Muscle of leg (tissue), 16 donors: ENCODE measurements around the gene ZEB2. TPM values are rescaled to one million over a fixed set of nuclear protein-coding genes. Genes with fewer than 3 reads are reported as not detected.
A peak's percentile ranks its signal among the peaks of the same experiment; 100 is the strongest.

Experiments used
- DNase-seq: peaks from one replicate; pipeline ENCODE4 v3.0.0; 2013
- H3K27ac ChIP-seq: one replicate; pipeline ENCODE4 v1.5.1; 2013; ENCODE audit warnings: mild to moderate bottlenecking, low read length, control low read depth
- H3K27me3 ChIP-seq: one replicate; pipeline ENCODE4 v1.6.1; 2013; ENCODE audit warnings: low read length; ENCODE audit not compliant: control insufficient read depth, insufficient read depth
- H3K36me3 ChIP-seq: one replicate; pipeline ENCODE4 v1.6.1; 2013; ENCODE audit warnings: low read length; ENCODE audit not compliant: control insufficient read depth, insufficient read depth
- H3K4me1 ChIP-seq: one replicate; pipeline ENCODE4 v1.6.1; 2013; ENCODE audit warnings: low read length; ENCODE audit not compliant: control insufficient read depth, insufficient read depth
- H3K4me3 ChIP-seq: one replicate; pipeline ENCODE4 v1.5.1; 2013; ENCODE audit warnings: low read length, control low read depth
- H3K9me3 ChIP-seq: replicated peaks from 2 replicates; pipeline ENCODE4 v1.6.1; 2013; ENCODE audit warnings: low read depth, low read length; ENCODE audit not compliant: control insufficient read depth
- WGBS: methylation state at CpG from one replicate; pipeline ENCODE4 v1.1.5; 2013; ENCODE audit warnings: missing lambda C conversion rate; ENCODE audit not compliant: insufficient coverage; 5-methylcytosine and 5-hydroxymethylcytosine counted together
- long read RNA-seq, 11 donors: transcript quantifications; one replicate each; lab custom pipeline, GENCODE V29; 2026
- polyA plus RNA-seq, 8 donors: library from polyadenylated mRNA; unstranded; fragments of 120-200 nt; gene quantifications; one replicate each; pipeline versions ENCODE4 v1.2.1 to v1.2.3, GENCODE V29; 2013; ENCODE audit warnings: inconsistent platforms in 1 of 8, low replicate concordance in 1 of 8; ENCODE audit not compliant: insufficient read length in 8 of 8, insufficient read depth in 1 of 8
- total RNA-seq: library from RNA; stranded (reverse); fragments of 120-200 nt; gene quantifications from one replicate; pipeline ENCODE4 v1.2.4, GENCODE V29; 2013

The ZEB2 gene
- total RNA-seq (114 TPM), polyA plus RNA-seq (100 to 1,000 TPM in 7 of 8 donors, 10 to 100 TPM in 1; 90.0 to 163 (median 121) TPM)
- long read RNA-seq, donor 1, full-length matches to known transcripts = 9 of 9 reads
- long read RNA-seq, donor 1, partial matches to known transcripts = 0 of 9 reads
- long read RNA-seq, donor 1, other reads (novel, unspliced or antisense) = 0 of 9 reads
- long read RNA-seq, donor 2, full-length matches to known transcripts = 2 of 2 reads
- long read RNA-seq, donor 2, partial matches to known transcripts = 0 of 2 reads
- long read RNA-seq, donor 2, other reads (novel, unspliced or antisense) = 0 of 2 reads
- long read RNA-seq, donor 3, full-length matches to known transcripts = 5 of 52 reads
- long read RNA-seq, donor 3, partial matches to known transcripts = 47 of 52 reads
- long read RNA-seq, donor 3, other reads (novel, unspliced or antisense) = 0 of 52 reads
- long read RNA-seq, donor 4, full-length matches to known transcripts = 6 of 15 reads
- long read RNA-seq, donor 4, partial matches to known transcripts = 9 of 15 reads
- long read RNA-seq, donor 4, other reads (novel, unspliced or antisense) = 0 of 15 reads
- long read RNA-seq, donor 5, full-length matches to known transcripts = 27 of 113 reads
- long read RNA-seq, donor 5, partial matches to known transcripts = 86 of 113 reads
- long read RNA-seq, donor 5, other reads (novel, unspliced or antisense) = 0 of 113 reads
- long read RNA-seq, donor 6, full-length matches to known transcripts = 11 of 26 reads
- long read RNA-seq, donor 6, partial matches to known transcripts = 15 of 26 reads
- long read RNA-seq, donor 6, other reads (novel, unspliced or antisense) = 0 of 26 reads
- long read RNA-seq, donor 7, full-length matches to known transcripts = 9 of 15 reads
- long read RNA-seq, donor 7, partial matches to known transcripts = 6 of 15 reads
- long read RNA-seq, donor 7, other reads (novel, unspliced or antisense) = 0 of 15 reads
- long read RNA-seq, donor 8, full-length matches to known transcripts = 12 of 19 reads
- long read RNA-seq, donor 8, partial matches to known transcripts = 7 of 19 reads
- long read RNA-seq, donor 8, other reads (novel, unspliced or antisense) = 0 of 19 reads
- long read RNA-seq, donor 9, full-length matches to known transcripts = 12 of 116 reads
- long read RNA-seq, donor 9, partial matches to known transcripts = 104 of 116 reads
- long read RNA-seq, donor 9, other reads (novel, unspliced or antisense) = 0 of 116 reads
- long read RNA-seq, donor 10, full-length matches to known transcripts = 10 of 28 reads
- long read RNA-seq, donor 10, partial matches to known transcripts = 18 of 28 reads
- long read RNA-seq, donor 10, other reads (novel, unspliced or antisense) = 0 of 28 reads
- long read RNA-seq, donor 11, full-length matches to known transcripts = 4 of 4 reads
- long read RNA-seq, donor 11, partial matches to known transcripts = 0 of 4 reads
- long read RNA-seq, donor 11, other reads (novel, unspliced or antisense) = 0 of 4 reads

DNA sequence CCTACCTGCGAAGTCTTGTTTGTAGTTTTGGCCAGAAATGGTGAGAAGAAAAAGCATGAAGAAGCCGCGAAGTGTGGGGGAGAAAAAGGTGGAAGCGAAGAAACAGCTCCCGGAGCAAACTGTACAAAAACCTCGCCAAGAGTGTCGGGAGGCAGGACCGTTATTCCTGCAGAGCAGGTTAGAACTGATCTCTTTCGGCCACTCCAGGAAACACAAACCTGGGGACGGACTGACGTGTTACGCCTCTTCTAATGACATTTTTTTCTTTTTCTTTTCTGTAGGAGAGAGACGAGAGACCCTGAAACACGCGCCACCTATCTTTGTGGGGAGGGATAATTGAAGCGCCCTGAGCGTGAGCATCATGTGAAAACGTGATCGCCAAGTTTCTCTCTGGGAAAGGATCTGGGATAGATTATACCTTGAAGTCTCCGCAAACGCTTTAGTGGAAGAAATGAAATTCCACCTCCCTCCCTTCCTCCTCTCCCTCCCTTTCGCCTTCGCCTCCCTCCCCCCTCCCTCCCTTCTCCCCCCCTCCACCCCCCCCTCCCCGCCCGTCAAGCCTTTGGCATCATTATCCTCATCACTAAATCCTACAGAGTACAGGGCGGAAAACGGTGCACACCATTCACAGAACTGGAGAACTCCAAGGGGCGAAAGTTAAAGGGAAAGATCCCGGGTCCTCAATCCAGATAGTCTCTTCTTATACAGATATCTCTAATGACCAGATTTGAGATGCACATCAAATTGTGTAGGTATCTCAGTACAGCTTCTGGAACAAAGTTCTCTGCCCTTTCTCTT lies at the start of gene ZEB2:
Gene ZEB2, minus strand, starts transcription at position 186 of the 798 bp plus-strand sequence. CDS start 2,769 bp downstream, outside the sequence.
- H3K4me3 ChIP-seq = peak within 1 kb of the TSS; percentile 80
- peak within 1 kb of the TSS; percentile 99 for H3K27ac ChIP-seq
- peaks cover 5% of the 10 kb centered on the region for H3K36me3 ChIP-seq
- H3K27me3 ChIP-seq = peaks cover 8% of the 10 kb centered on the region
- H3K4me1 ChIP-seq = peaks cover 24% of the 10 kb centered on the region
- no peaks in the 10 kb centered on the region for H3K9me3 ChIP-seq
- peak; percentile 99 for DNase-seq
- 4% methylated on average over 12 of the region's 29 CpGs for WGBS

DNA sequence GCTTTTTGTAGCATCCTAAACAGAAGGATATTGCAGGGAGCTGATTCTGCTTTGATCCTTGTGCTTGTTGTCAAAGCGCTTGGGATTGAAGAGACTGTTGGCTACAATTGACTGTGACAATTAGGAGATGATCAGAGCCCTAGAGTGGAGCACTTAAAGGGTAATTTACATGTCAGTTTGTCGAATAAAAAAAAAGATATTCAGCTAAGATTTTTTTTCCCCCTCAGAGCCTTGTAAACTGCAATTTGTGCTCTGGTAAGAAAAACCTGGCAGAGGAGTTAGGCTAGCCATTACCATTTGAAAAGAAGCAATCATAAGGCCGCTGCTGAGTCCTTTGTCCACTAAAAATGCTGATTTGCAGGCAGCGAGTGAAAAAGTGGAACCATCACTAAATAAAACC lies 47.8 kb upstream of the ZEB2 start:
- H3K4me3 ChIP-seq = no peak overlapping the region
- H3K9me3 ChIP-seq = no peaks in the 10 kb centered on the region
- no peaks in the 10 kb centered on the region for H3K36me3 ChIP-seq
- WGBS = 100% methylated on average over 1 of the region's 4 CpGs
- H3K27ac ChIP-seq = no peak overlapping the region
- H3K27me3 ChIP-seq = no peaks in the 10 kb centered on the region
- DNase-seq = no peak
- no peaks in the 10 kb centered on the region for H3K4me1 ChIP-seq

DNA sequence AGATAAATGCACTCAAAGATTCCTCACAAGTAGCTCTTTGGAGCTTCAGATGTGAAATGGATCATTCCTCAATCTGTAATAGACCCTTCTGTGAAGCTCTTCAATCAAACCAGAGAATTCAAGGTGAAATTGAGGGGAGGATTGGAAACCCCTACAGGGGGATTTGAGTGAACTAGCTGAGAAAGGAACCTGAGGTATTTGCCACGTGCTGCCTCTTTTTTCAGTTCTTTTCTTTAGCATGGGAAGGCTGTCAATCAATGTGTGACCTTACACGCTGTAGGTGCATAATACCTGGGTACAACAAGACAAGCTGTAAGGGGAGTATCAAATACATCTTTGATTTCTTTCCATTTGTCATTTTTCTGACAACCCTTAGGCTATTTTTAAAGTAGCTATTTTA lies 46.5 kb upstream of the ZEB2 start:
- Histone ChIP-seq H3K27ac (no peak overlapping the region), H3K9me3 (no peaks in the 10 kb centered on the region), H3K27me3 (no peaks in the 10 kb centered on the region), H3K36me3 (no peaks in the 10 kb centered on the region), H3K4me3 (no peak overlapping the region), H3K4me1 (no peaks in the 10 kb centered on the region)
- no CpG with 5 or more reads among the region's 2 CpGs for WGBS
- DNase-seq = no peak

DNA sequence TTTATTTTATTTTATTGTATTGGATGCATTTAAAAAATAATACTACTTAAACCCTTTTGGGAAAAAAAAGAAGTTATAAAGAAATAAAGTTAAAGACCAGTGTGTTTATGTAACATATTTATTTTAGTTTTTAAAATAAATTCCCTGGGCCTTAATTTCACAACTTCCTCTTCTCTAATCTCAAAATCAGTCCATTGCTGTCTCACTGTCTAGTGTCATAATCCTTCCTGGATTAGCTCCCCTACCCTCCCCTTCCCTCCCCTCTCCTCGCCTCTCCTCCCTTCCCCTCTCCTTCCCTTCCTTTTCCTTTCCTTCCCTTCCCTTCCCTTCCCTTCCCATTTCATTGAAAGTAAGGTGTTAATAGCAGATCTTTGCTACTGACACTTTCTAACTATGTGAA lies 40.3 kb upstream of the ZEB2 start:
- no peaks in the 10 kb centered on the region for H3K27me3 ChIP-seq
- WGBS = no CpG with 5 or more reads among the region's 1 CpG
- H3K4me1 ChIP-seq = no peaks in the 10 kb centered on the region
- H3K4me3 ChIP-seq = no peak overlapping the region
- DNase-seq = no peak
- H3K36me3 ChIP-seq = no peaks in the 10 kb centered on the region
- no peak overlapping the region for H3K27ac ChIP-seq
- no peaks in the 10 kb centered on the region for H3K9me3 ChIP-seq

DNA sequence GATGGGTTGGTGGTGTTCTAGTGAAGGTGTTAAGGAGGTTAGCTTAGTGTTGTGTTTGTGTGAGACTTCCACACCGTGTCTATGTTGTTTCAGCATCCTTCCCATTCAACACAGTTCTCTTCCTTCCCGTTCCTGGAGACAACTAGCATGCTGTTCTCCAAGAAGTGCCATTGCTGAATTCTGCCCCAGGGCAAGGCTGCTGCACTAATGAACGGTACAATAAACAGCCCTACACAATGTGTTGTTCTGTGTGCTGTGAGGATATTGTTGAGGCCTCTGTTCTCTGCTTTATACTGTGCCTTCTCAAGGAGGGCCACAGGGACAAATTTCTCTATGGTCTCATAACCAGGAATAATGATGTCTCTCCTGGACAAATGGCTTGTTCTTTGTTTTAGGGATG lies 39.8 kb upstream of the ZEB2 start:
- H3K9me3 ChIP-seq = no peaks in the 10 kb centered on the region
- no peak for DNase-seq
- WGBS = no CpG with 5 or more reads among the region's 3 CpGs
- H3K4me1 ChIP-seq = no peaks in the 10 kb centered on the region
- no peaks in the 10 kb centered on the region for H3K36me3 ChIP-seq
- no peaks in the 10 kb centered on the region for H3K27me3 ChIP-seq
- no peak overlapping the region for H3K4me3 ChIP-seq
- H3K27ac ChIP-seq = no peak overlapping the region

DNA sequence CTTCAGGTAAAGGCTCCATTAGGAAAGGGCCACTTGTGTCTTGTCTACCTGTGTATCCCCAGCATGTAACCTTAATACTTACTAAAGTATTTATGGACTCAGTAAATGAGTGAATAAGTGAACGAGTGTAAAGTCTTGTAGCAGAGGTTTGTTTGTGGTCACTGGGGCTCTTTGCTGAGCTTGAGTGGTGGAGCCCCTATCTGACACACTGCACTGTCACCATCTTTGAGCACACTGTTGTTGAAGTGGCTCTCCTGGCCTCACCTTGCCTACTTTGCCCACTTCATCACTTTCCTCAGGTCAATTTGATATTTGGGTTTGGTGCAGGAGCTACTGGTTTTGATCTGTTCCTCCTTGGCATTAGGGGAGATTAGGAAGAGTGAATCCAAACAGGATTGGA lies 39.3 kb upstream of the ZEB2 start:
- no peaks in the 10 kb centered on the region for H3K9me3 ChIP-seq
- H3K27me3 ChIP-seq = no peaks in the 10 kb centered on the region
- WGBS = no CpG with 5 or more reads among the region's 1 CpG

DNA sequence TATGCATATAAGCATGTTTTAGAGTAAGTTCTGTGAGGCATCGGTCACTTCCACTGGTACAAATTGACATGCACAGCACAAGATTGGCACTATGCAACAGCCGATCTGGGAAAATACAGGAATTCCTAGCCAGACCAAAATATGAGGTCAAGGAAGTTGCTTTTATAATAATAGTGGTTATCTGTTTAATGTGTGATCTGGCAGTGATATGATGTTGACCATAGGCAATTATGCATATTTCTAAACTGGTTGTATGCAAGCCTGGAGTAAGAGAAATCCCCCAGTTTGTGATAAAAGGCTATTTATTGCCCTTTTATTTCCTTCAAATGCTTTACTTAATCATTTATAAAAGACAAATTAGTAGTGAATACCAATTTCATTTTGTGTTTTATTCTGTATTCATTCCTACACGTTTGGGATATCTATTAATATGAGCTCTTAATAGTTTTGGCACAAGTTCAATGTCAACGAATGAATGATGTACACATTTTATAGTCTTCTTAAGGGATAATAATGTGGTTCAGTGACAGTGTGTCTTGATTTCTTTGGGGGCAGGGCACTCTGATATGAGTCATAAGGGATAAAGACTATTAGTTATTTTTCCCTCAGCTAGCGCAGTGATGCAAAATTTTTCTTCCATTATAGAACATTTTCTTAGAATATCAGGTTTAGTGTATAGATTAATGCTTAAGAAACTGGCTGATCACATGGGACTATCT lies 34.7 kb upstream of the ZEB2 start:
- H3K4me3 ChIP-seq = no peak overlapping the region
- WGBS = 80% methylated on average over 1 of the region's 5 CpGs
- H3K27me3 ChIP-seq = no peaks in the 10 kb centered on the region

More for the DNA sequence above, 39.3 kb upstream of the ZEB2 start:
- no peak for DNase-seq
- H3K4me1 ChIP-seq = no peaks in the 10 kb centered on the region
- H3K27ac ChIP-seq = no peak overlapping the region
- H3K36me3 ChIP-seq = no peaks in the 10 kb centered on the region
- H3K4me3 ChIP-seq = no peak overlapping the region

DNA sequence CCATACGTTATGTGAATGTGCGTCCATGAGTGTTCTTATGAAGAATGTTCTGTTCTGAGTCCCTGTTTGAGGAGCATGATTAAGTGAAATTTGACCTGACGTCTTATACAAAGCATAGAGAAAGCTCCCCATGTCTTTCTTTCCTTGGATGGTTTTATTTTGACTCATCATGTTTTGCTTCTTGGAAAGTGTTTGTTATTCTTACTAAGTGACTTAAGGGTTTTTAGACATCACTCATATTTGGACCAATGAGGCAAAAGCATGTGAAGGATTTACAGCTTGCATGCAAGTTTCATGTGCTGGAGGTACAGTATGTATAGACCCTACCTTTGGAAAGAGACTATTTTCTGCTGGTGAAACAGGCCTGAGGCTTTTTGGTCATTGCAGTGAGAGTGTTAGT lies 33.5 kb upstream of the ZEB2 start:
- H3K36me3 ChIP-seq = no peaks in the 10 kb centered on the region
- H3K9me3 ChIP-seq = no peaks in the 10 kb centered on the region
- H3K27me3 ChIP-seq = no peaks in the 10 kb centered on the region
- DNase-seq = no peak
- H3K27ac ChIP-seq = no peak overlapping the region
- no peak overlapping the region for H3K4me3 ChIP-seq
- H3K4me1 ChIP-seq = no peaks in the 10 kb centered on the region
- no CpG with 5 or more reads among the region's 3 CpGs for WGBS

More for the DNA sequence above, 34.7 kb upstream of the ZEB2 start:
- no peak overlapping the region for H3K27ac ChIP-seq
- no peaks in the 10 kb centered on the region for H3K9me3 ChIP-seq
- H3K4me1 ChIP-seq = no peaks in the 10 kb centered on the region
- no peak for DNase-seq
- no peaks in the 10 kb centered on the region for H3K36me3 ChIP-seq
